ENCODE measurements around the gene FTO. TPM values are rescaled to one million over a fixed set of nuclear protein-coding genes. Genes with fewer than 3 reads are reported as not detected.

FTO gene
- total and polyA plus RNA-seq, 2 donors from 2014 or later: 22.3 to 116 TPM

- intact Hi-C loops (cut with DNase I): no loop called here
- no peak for FAIRE-seq
- no peak for DNase-seq
- TF ChIP-seq CTCF (IDR thresholded peaks at IDR 0.05; ENCODE audit: borderline replicate concordance, extremely low read depth, insufficient read depth): no peak
- Histone ChIP-seq H3K9ac (ENCODE audit: low read length in 3 of 3) (no peak overlapping the region), H3K27ac (ENCODE audit: low read depth in 2 of 2, low read length in 2 of 2) (no peak overlapping the region), H3K4me3 (ENCODE audit: low read length in 3 of 3) (no peak overlapping the region), H3K4me1 (ENCODE audit: control insufficient read depth in 2 of 3, insufficient read depth in 2 of 3, low read depth in 1 of 3, low read length in 3 of 3) (peaks cover 0 to 4% (median 0%) of the 10 kb centered on the region in 3 donors), H3K27me3 (ENCODE audit: control insufficient read depth, insufficient read depth, low read length) (no peaks in the 10 kb centered on the region), H3K9me3 (ENCODE audit: control insufficient read depth in 2 of 3, insufficient read depth in 1 of 3, low read length in 3 of 3) (no peaks in the 10 kb centered on the region), H3K36me3 (ENCODE audit: control insufficient read depth in 2 of 3, insufficient read depth in 3 of 3, low read length in 3 of 3) (no peaks in the 10 kb centered on the region)
Observed at GRCh38 chr16:53905028-53905427, 201.1 kb downstream of the FTO start.

- intact Hi-C loops (cut with DNase I): no loop called here
- Histone ChIP-seq H3K9ac (ENCODE audit: low read length in 3 of 3) (no peak overlapping the region), H3K27ac (ENCODE audit: low read depth in 2 of 2, low read length in 2 of 2) (no peak overlapping the region), H3K4me3 (ENCODE audit: low read length in 3 of 3) (no peak overlapping the region), H3K4me1 (ENCODE audit: control insufficient read depth in 2 of 3, insufficient read depth in 2 of 3, low read depth in 1 of 3, low read length in 3 of 3) (peaks cover 0 to 3% (median 0%) of the 10 kb centered on the region in 3 donors), H3K27me3 (ENCODE audit: control insufficient read depth, insufficient read depth, low read length) (no peaks in the 10 kb centered on the region), H3K36me3 (ENCODE audit: control insufficient read depth in 2 of 3, insufficient read depth in 3 of 3, low read length in 3 of 3) (no peaks in the 10 kb centered on the region), H3K9me3 (ENCODE audit: control insufficient read depth in 2 of 3, insufficient read depth in 1 of 3, low read length in 3 of 3) (no peaks in the 10 kb centered on the region)
- DNase-seq (no peak), FAIRE-seq (no peak)
- TF ChIP-seq CTCF (IDR thresholded peaks at IDR 0.05; ENCODE audit: borderline replicate concordance, extremely low read depth, insufficient read depth): no peak
Observed at GRCh38 chr16:53908731-53909130, 204.8 kb downstream of the FTO start.

GRCh38 chr16:53910990-53911389 is 207.0 kb downstream of the FTO start:
- H3K4me3 ChIP-seq (ENCODE audit: low read length in 3 of 3): no peak overlapping the region
- no peak overlapping the region for H3K27ac ChIP-seq (ENCODE audit: low read depth in 2 of 2, low read length in 2 of 2)
- DNase-seq (no peak), FAIRE-seq (no peak)
- intact Hi-C loops (cut with DNase I): no loop called here
- H3K27me3 ChIP-seq (ENCODE audit: control insufficient read depth, insufficient read depth, low read length): no peaks in the 10 kb centered on the region
- H3K9me3 ChIP-seq (ENCODE audit: control insufficient read depth in 2 of 3, insufficient read depth in 1 of 3, low read length in 3 of 3): no peaks in the 10 kb centered on the region
- no peaks in the 10 kb centered on the region for H3K36me3 ChIP-seq (ENCODE audit: control insufficient read depth in 2 of 3, insufficient read depth in 3 of 3, low read length in 3 of 3)
- no peak for TF ChIP-seq CTCF (IDR thresholded peaks at IDR 0.05; ENCODE audit: borderline replicate concordance, extremely low read depth, insufficient read depth)
- peaks cover 0 to 3% (median 0%) of the 10 kb centered on the region in 3 donors for H3K4me1 ChIP-seq (ENCODE audit: control insufficient read depth in 2 of 3, insufficient read depth in 2 of 3, low read depth in 1 of 3, low read length in 3 of 3)
- no peak overlapping the region for H3K9ac ChIP-seq (ENCODE audit: low read length in 3 of 3)

DNA sequence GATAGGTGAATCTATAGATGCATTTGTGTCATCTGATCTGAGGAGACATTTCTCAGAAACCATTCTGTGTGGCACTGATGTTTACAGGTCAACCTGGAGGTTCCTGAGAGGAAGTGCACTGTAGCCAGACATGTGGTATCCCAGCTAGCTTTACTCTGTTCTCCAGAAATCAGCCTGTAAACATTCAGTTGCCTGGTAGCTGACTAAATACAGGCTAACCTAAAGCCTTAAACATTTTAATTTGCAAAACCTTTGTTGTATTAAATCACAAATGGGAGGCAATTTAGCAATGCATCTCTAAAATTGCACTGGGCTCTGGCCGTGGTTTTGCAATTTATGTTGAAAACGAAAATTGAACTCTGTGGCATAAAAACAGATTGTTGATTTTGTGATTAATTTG is 207.6 kb downstream of the FTO start:
- H3K4me3 ChIP-seq (ENCODE audit: low read length in 3 of 3): no peak overlapping the region
- H3K9me3 ChIP-seq (ENCODE audit: control insufficient read depth in 2 of 3, insufficient read depth in 1 of 3, low read length in 3 of 3): no peaks in the 10 kb centered on the region
- no peak for TF ChIP-seq CTCF (IDR thresholded peaks at IDR 0.05; ENCODE audit: borderline replicate concordance, extremely low read depth, insufficient read depth)
- H3K27ac ChIP-seq (ENCODE audit: low read depth in 2 of 2, low read length in 2 of 2): no peak overlapping the region
- intact Hi-C loops (cut with DNase I): no loop called here
- DNase-seq: no peak
- H3K9ac ChIP-seq (ENCODE audit: low read length in 3 of 3): no peak overlapping the region
- H3K36me3 ChIP-seq (ENCODE audit: control insufficient read depth in 2 of 3, insufficient read depth in 3 of 3, low read length in 3 of 3): no peaks in the 10 kb centered on the region
- peaks cover 0 to 3% (median 0%) of the 10 kb centered on the region in 3 donors for H3K4me1 ChIP-seq (ENCODE audit: control insufficient read depth in 2 of 3, insufficient read depth in 2 of 3, low read depth in 1 of 3, low read length in 3 of 3)
- FAIRE-seq: no peak
- H3K27me3 ChIP-seq (ENCODE audit: control insufficient read depth, insufficient read depth, low read length): no peaks in the 10 kb centered on the region

Measured in kidney (tissue), 14 donors.